Hematopoietic multipotent progenitor cell (in vitro differentiated cells): ENCODE data around the gene CHL1. TPM values are rescaled to one million over a fixed set of nuclear protein-coding genes. Genes with fewer than 3 reads are reported as not detected.

ENCODE experiments used
- DNase-seq, 3 donors: peaks; one replicate each; pipeline ENCODE4 v3.0.0-alpha.2; 2011 to 2015; ENCODE audit warnings: low read depth in 2 of 3, low spot score in 2 of 3
- total RNA-seq: library from RNA; depleted of rRNA; stranded (reverse); fragments of >200 nt; gene quantifications from one replicate; pipeline ENCODE4 v1.2.3, GENCODE V29; 2012

Gene CHL1
- total RNA-seq, 1 donor, result under 0.01 TPM

GRCh38 chr3:279325-279724 lies 82.8 kb downstream of the CHL1 start:
- no peak for DNase-seq

- no peak for DNase-seq
Observed at GRCh38 chr3:280681-281080, 84.1 kb downstream of the CHL1 start.

- DNase-seq, result no peak
Observed at GRCh38 chr3:284322-284721, 87.8 kb downstream of the CHL1 start.

GRCh38 chr3:288417-288816 lies 91.9 kb downstream of the CHL1 start:
- DNase-seq, result no peak

- DNase-seq, result no peak
Observed at GRCh38 chr3:291028-291427, 94.5 kb downstream of the CHL1 start.

- DNase-seq, result no peak
Observed at GRCh38 chr3:291646-292436, 95.3 kb downstream of the CHL1 start.

- DNase-seq, result no peak
Observed at GRCh38 chr3:294096-294495, 97.5 kb downstream of the CHL1 start.

- no peak for DNase-seq
Observed at GRCh38 chr3:294581-294980, 98.0 kb downstream of the CHL1 start.

GRCh38 chr3:295166-295565 lies 98.6 kb downstream of the CHL1 start:
- DNase-seq, result no peak

- DNase-seq, result no peak
Observed at GRCh38 chr3:297585-297984, 101.0 kb downstream of the CHL1 start.

- DNase-seq, result no peak
Observed at GRCh38 chr3:299590-300301, 103.2 kb downstream of the CHL1 start.

GRCh38 chr3:307182-307581 lies 110.6 kb downstream of the CHL1 start:
- DNase-seq, result no peak

- DNase-seq, result no peak
Observed at GRCh38 chr3:308597-309321, 112.2 kb downstream of the CHL1 start.

- no peak for DNase-seq
Observed at GRCh38 chr3:312160-312733, 115.7 kb downstream of the CHL1 start.

- DNase-seq, result no peak
Observed at GRCh38 chr3:312911-313310, 116.3 kb downstream of the CHL1 start.

- DNase-seq, result no peak
Observed at GRCh38 chr3:317012-317411, 120.4 kb downstream of the CHL1 start.

- no peak for DNase-seq
Observed at GRCh38 chr3:318903-319302, 122.3 kb downstream of the CHL1 start.

GRCh38 chr3:324423-324822 lies 127.9 kb downstream of the CHL1 start:
- no peak for DNase-seq

GRCh38 chr3:325495-325894 lies 128.9 kb downstream of the CHL1 start:
- no peak for DNase-seq

- no peak for DNase-seq
Observed at GRCh38 chr3:330494-331115, 134.0 kb downstream of the CHL1 start.

GRCh38 chr3:331881-332280 lies 135.3 kb downstream of the CHL1 start:
- no peak for DNase-seq
